DMS 273 treated with DMSO at 0.1 percent for 48 hours (cell line): ENCODE results near the gene CAMTA1.
A peak's percentile ranks its signal among the peaks of the same experiment; 100 is the strongest.

Experiments used
- DNase-seq: peaks from one replicate; lab custom pipeline; 2025; lab: John Stamatoyannopoulos, UW

The CAMTA1 gene

GRCh38 chr1:7455796-7456721 lies 670.8 kb downstream of the CAMTA1 start:
- no peak for DNase-seq

DNA sequence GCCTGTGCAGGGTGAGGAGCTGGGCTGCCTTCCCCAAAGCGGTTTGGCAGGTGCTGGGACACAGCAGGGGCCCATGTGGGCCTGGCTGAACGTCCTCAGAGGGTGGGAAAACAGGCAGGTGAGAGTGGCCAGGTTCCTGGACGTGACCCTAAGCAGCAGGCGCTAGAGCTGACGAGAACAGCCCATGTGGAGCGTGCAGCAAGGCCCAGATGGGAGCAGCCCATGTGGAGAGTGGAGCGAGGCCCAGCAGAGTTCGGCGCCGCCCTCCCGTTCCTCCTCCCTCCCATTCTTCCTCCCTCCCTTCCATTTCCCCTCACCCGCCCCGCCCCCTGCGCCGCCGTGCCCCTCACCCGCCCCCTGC lies 671.4 kb downstream of the CAMTA1 start:
- no peak for DNase-seq

- no peak for DNase-seq
These were observed 672.6 kb downstream of the CAMTA1 start for GRCh38 chr1:7457811-7458210.

DNA sequence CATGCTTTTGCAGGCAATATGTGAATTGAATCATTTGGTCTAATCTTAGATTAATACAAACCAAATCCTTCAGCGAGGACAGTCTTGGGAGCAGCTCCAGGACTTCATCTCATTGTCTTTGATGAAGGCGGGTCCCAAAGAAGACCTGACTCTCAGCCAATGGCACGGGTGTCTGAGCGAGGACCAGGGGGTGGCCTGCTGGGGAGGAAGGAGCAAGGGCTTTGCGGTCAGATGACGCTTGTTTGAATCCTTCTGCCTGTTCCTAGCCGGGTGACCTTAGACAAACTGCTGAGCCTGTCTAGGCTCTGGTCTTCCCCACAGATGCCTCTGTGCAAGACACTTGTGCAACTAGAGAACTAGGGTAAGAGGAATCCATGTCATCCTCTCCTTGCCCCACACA lies 673.7 kb downstream of the CAMTA1 start:
- no peak for DNase-seq

- DNase-seq, result no peak
These were observed 674.7 kb downstream of the CAMTA1 start for GRCh38 chr1:7459914-7460313.

DNA sequence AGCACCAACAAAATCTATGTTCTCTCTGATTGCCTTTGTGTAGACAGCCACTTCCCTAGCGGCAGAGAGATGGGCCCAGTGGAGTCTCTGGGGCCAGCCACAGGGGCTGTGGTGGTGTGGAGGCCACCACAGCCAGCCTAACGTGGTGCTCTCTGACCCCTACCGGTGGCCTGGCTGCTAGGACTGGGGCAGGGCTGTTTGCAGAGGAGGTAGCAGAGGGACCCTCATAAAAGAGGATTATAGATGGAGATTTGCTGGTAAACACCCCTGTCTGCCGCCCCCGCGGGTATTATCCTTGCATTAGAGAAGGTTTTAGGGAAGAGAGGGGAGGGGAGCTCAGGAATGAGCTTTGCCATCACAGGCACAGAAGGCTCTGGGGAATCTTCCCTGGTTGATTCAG lies 675.6 kb downstream of the CAMTA1 start:
- DNase-seq, result no peak

- DNase-seq, result no peak
These were observed 677.4 kb downstream of the CAMTA1 start for GRCh38 chr1:7462617-7463016.

GRCh38 chr1:7463526-7463925 lies 678.3 kb downstream of the CAMTA1 start:
- peak; percentile 46 for DNase-seq

DNA sequence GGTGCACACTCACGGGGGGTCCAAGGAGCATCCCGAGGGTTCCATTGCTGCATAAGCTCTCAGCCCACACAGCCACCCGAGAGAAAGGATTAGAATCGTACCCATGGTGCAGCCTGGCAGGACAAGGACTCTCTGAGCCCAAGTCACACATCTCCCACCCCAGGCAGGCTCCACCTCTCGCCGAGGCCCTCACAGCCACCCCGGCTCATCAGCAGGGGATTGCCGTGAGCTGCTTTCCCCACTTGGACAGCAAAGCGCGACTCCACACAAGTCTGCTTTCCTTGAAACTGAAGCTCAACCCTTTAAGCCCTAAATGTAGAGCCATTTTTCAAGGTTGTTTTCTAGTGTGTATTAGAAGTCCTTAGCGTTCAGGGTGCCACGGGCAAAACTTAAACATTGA lies 679.5 kb downstream of the CAMTA1 start:
- no peak for DNase-seq

DNA sequence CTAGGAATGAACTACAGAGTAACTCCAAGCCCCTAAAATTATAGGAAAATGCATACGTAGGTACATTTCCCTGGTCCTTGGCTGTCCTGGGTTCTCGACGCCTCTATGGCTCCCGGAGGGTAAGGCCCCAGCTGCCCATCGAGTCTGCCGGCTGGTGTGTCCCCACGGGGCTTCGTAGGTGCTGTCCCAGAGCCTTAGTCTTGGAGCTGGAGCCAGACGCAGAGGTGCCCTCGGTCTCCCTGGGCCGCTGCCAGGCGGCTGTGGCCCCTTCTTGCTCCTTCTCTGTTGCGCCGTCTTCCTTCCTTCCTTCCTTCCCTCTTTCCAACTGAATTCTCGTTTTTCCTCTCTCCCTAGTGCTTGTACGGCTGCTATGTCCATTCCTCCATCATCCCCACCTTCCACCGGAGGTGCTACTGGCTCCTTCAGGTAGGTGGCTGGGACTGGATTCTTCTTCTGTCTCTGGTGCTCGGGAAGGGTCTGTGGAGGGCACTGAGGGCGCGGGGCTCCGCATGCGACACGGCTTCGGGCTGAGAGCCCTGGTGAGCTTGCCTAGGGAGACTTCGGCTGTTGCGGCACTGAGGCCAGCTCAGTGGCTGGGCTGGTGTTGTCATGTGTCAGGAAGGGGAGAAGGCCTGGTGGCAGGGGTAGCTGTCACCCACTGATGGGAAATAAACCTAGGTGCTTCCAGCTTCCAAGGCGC lies 682.4 kb downstream of the CAMTA1 start:
- DNase-seq, result no peak

- no peak for DNase-seq
These were observed 683.0 kb downstream of the CAMTA1 start for GRCh38 chr1:7468248-7468647.

DNA sequence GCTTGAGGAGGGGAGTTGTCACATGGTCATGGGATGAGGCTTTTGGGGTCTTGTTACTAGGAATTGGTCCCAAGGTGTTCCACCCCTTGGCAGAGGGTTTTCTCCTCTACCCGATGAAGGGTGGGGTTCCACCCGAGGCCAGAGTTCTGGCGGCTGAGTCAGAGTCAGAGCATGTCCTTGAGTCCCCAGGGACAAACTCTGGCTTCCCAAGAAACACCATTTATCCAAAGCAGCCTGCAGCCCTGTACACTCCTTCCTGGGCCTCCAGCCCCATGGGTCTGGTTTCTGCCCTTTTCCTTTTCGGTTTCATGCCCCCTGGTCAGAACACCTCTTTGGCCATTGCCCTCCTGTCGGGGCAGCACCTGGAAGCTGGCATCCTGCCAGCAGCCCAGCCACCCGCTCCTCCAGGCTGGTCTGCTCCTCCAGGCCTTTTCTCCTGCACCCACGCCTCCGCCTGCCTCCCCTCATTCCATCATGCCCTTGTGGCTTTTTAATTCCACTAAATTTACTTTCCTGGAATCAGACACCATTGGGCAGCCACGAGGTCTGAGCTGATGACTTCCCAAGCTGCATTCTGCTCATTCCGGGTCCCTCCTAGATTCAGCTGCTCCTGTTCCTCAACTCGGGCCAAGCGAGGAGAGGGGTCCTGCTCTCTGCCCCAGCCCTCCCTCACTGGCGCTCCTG lies 684.1 kb downstream of the CAMTA1 start:
- DNase-seq, result no peak

DNA sequence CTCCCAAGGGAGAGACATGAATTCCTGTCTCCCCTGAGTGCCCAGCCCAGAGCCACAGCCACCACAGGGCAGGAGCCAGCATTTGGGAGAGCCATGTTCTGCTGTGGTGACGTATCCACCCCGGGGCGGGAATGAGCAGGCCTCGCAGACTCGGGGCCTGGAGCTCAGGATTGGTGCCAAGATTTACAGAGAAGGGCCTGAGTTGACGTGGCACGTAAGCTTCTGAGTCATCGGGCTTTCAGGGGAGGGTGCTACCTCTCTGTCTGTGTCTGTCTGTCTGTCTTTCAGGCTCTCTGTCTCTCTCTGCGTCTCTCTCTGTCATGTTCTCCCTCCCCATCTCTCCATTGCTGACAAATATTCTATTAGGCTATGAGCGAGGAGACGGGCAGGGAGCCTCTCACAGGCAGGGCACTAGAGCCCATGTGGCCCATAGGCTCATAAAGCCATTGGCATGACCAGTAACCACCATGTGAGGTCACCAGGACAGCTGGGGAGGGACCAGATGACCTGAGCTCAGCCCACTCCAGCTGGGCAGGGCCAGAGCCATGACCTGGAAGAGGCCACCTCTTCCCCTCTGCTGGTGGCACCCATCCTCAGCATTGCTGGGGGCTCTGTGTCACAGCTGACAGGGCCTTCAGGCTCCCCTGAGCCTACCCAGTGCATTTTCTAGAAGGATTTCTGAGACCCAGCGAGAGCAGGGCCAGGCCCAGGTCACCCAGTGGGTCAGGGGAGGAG lies 685.8 kb downstream of the CAMTA1 start:
- DNase-seq, result no peak

DNA sequence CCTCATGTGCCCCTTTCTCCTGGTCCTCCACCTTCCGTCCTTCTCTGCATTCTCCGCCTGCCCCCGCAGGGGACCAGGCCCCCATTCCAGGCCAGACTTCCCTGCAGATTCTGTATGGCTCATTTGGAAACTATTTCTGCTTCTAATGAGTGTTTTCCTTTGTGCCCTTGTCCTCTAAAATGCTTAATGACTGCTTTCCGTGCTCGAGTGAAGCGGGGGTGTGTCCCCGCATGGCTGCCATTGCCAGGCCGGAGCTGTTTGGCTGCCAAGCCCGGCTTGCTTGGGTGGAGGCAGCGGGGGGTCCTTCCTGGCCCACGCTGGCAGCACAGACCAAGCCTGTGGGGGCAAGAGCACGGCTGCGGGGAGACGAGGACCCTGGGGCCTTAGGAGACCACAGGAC lies 686.6 kb downstream of the CAMTA1 start:
- no peak for DNase-seq

GRCh38 chr1:7473223-7474142 lies 688.2 kb downstream of the CAMTA1 start:
- DNase-seq, result no peak

- DNase-seq, result no peak
These were observed 688.9 kb downstream of the CAMTA1 start for GRCh38 chr1:7474143-7474490.

GRCh38 chr1:7474786-7475502 lies 689.7 kb downstream of the CAMTA1 start:
- DNase-seq, result no peak

DNA sequence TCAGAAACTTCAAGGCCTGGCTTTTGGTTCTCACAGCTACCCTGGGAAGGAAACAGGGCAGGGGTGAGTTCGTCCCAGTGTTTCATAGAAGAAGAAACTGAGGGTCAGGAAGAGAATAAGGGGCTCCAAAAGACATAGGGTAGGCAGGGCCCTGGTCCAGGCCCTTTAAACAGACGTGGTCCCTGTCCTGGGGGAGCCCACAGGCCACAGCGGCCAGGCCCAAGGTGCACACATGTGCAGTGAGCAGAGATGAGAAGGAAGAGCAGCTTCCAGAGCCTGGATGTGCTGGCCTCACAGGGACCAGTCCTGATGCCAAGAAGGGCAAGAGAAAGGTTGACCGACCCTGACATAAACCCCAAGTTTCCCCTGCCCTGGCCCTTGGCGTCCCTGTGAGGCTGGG lies 690.4 kb downstream of the CAMTA1 start:
- no peak for DNase-seq

DNA sequence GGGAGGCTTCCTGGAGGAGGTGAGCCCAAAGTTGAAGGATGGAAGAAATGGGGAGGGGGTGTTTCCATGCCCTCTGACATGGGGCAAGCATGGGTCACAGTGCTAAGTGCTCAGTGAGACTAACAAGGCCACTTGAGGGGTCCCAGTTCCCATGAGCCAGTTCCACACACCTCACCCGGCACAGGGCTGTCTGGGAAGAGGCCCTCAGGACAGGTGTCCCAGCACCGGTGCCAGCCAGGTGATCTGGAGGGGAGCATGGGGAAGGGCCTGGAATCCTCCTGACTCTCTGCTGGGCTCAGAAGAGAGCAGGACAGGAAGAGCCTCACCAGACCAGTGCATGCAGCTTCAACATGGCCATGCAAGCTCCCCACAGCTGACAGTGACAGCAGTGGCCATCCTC lies 691.1 kb downstream of the CAMTA1 start:
- DNase-seq, result no peak

DNA sequence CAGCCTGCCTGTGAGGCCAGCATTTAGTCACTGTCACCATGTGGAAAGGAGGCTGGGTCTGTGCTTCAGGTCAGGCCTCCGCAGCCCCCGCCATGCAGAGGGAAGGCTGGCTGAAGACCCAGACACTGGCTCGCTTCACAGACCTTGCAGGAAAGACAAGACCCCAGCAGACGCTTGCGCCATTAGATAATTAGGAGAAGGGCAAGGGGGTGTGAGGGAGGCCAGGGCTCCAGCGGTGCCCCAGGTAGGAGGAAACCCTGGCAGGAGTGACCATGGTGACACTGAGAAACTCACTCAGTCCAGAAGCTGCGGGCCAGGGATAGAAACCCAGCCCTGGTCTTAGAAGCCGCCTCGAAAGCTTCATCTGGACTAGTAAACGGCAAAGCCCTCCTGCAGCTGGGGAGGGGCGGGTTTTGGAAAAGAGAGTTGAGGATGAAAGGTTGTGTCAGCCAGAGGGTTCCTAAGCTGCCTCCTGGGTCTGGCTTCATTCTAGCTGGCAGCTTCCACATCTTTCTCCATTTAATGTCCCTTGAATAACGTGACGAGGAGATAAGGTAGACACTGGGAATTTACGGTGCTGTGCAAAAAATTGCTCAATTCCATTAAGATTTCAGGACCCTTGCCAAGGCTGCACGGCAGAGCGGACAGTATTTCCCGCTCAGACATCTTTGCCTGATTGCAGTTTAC lies 691.8 kb downstream of the CAMTA1 start:
- no peak for DNase-seq
